Measurements from ENCODE around the gene TOR1AIP2. TPM values are rescaled to one million over a fixed set of nuclear protein-coding genes. Genes with fewer than 3 reads are reported as not detected.

Gene TOR1AIP2
- total RNA-seq, 1 donor from 2014 or later, result 57.4 TPM

Other genes with a start within 250 kb of the TOR1AIP2 start
- gene FAM163A, start 134.5 kb downstream of the TOR1AIP2 start, total RNA-seq, result not detected in 2 replicates
- gene TOR1AIP1, start 4.5 kb upstream of the TOR1AIP2 start, total RNA-seq, result 35.3 and 50.5 TPM in 2 replicates
- 15.8 and 26.4 TPM in 2 replicates for gene CEP350, start 77.0 kb upstream of the TOR1AIP2 start, total RNA-seq

Data from epithelial cell of proximal tubule (primary cell).